NCI-H524 (cell line): Measurements from ENCODE around the gene NEDD4.
"Not testable (repeated sequence)": the region's sequence is repeated elsewhere in the genome, so short reads cannot be mapped to it uniquely, and the experiment has no call there.

Experiments
- DNase-seq, 2 experiments: peaks; one replicate each; lab custom pipeline; 2025; lab: John Stamatoyannopoulos, UW

Gene NEDD4

GRCh38 chr15:55993111-55993803 lies at the start of gene NEDD4:
NEDD4 (minus strand) TSS chr15:55993612; CDS start chr15:55993555, 57 bp downstream.
- DNase-seq = peak; percentile 76 to 86

GRCh38 chr15:56042498-56042897 lies 49.1 kb upstream of the NEDD4 start:
- DNase-seq = no peak

- DNase-seq = no peak
These were observed 48.6 kb upstream of the NEDD4 start for GRCh38 chr15:56042031-56042430.

GRCh38 chr15:56040081-56041035 lies 46.9 kb upstream of the NEDD4 start:
- peak; percentile 30 to 53 for DNase-seq

- DNase-seq = no peak
These were observed 45.3 kb upstream of the NEDD4 start for GRCh38 chr15:56038707-56039106.

GRCh38 chr15:56038015-56038414 lies 44.6 kb upstream of the NEDD4 start:
- no peak for DNase-seq

GRCh38 chr15:56036546-56037067 lies 43.2 kb upstream of the NEDD4 start:
- DNase-seq = no peak

- no peak for DNase-seq
These were observed 41.8 kb upstream of the NEDD4 start for GRCh38 chr15:56035166-56035565.

GRCh38 chr15:56034514-56034913 lies 41.1 kb upstream of the NEDD4 start:
- no peak for DNase-seq

- DNase-seq = no peak
These were observed 39.0 kb upstream of the NEDD4 start for GRCh38 chr15:56032373-56032772.

- no peak for DNase-seq
These were observed 38.4 kb upstream of the NEDD4 start for GRCh38 chr15:56031836-56032235.

- DNase-seq = no peak
These were observed 38.0 kb upstream of the NEDD4 start for GRCh38 chr15:56031402-56031801.

GRCh38 chr15:56028430-56028829 lies 35.0 kb upstream of the NEDD4 start:
- no peak for DNase-seq

GRCh38 chr15:56023160-56023559 lies 29.7 kb upstream of the NEDD4 start:
- not testable (repeated sequence) for DNase-seq

GRCh38 chr15:56019819-56020486 lies 26.5 kb upstream of the NEDD4 start:
- no peak for DNase-seq

GRCh38 chr15:56019060-56019793 lies 25.8 kb upstream of the NEDD4 start:
- no peak for DNase-seq

- DNase-seq = peak in 1 of 2 experiments; percentile 10
These were observed 24.5 kb upstream of the NEDD4 start for GRCh38 chr15:56017920-56018319.

- no peak for DNase-seq
These were observed 24.1 kb upstream of the NEDD4 start for GRCh38 chr15:56017511-56017910.

GRCh38 chr15:56016281-56016680 lies 22.9 kb upstream of the NEDD4 start:
- DNase-seq = no peak

GRCh38 chr15:56014677-56015076 lies 21.3 kb upstream of the NEDD4 start:
- no peak for DNase-seq

GRCh38 chr15:56007053-56007452 lies 13.6 kb upstream of the NEDD4 start:
- DNase-seq = peak in 1 of 2 experiments; percentile 26
